GM06990 (cell line): ENCODE measurements around the gene CXorf65.

Experiments used
- DNase-seq: peaks from one replicate; pipeline ENCODE4 v3.0.0-alpha.2; 2011; ENCODE audit not compliant: insufficient read length; ENCODE audit errors: extremely low read depth
- H3K27me3 ChIP-seq: replicated peaks from 2 replicates; pipeline ENCODE4 v1.6.0; 2011; ENCODE audit warnings: low read length; ENCODE audit not compliant: control insufficient read depth, insufficient read depth
- H3K36me3 ChIP-seq: 2 replicates; pipeline ENCODE4 v1.5.1; 2011; ENCODE audit warnings: low read length; ENCODE audit not compliant: control insufficient read depth, insufficient read depth
- H3K4me3 ChIP-seq: replicated peaks from 2 replicates; pipeline ENCODE4 v1.5.1; 2011; ENCODE audit warnings: low read depth, mild to moderate bottlenecking, control low read depth, low read length
- CTCF ChIP-seq: IDR thresholded peaks from 2 replicates; pipeline ENCODE4 v1.5.1; 2011; ENCODE audit warnings: low read length, control low read depth, mild to moderate bottlenecking, inconsistent platforms; ENCODE audit not compliant: insufficient read depth, poor library complexity, severe bottlenecking

The CXorf65 gene

GRCh38 chrX:71106427-71106826, at the start of gene CXorf65:
CXorf65 (minus strand) TSS chrX:71106740; CDS start chrX:71106556, 184 bp downstream.
- H3K36me3 ChIP-seq: peaks cover 12% of the 10 kb centered on the region
- DNase-seq: no peak

GRCh38 chrX:71154641-71155040, 48.1 kb upstream of the CXorf65 start:
- no peaks in the 10 kb centered on the region; the same call in 1 of the 2 replicates for H3K36me3 ChIP-seq
- no peak overlapping the region for H3K4me3 ChIP-seq
- H3K27me3 ChIP-seq: no peaks in the 10 kb centered on the region
- DNase-seq: no peak
- TF ChIP-seq CTCF: no peak

More at GRCh38 chrX:71106427-71106826, at the start of gene CXorf65:
- Histone ChIP-seq H3K27me3 (no peaks in the 10 kb centered on the region), H3K4me3 (no peak within 1 kb of the TSS)
- TF ChIP-seq CTCF: no peak

- Histone ChIP-seq H3K36me3 (no peaks in the 10 kb centered on the region; the same call in 1 of the 2 replicates), H3K4me3 (no peak overlapping the region), H3K27me3 (no peaks in the 10 kb centered on the region)
- DNase-seq: no peak
- no peak for TF ChIP-seq CTCF
Measured at GRCh38 chrX:71154196-71154595, 47.7 kb upstream of the CXorf65 start.

GRCh38 chrX:71151366-71151765, 44.8 kb upstream of the CXorf65 start:
- DNase-seq: no peak
- no peak overlapping the region for H3K4me3 ChIP-seq
- H3K27me3 ChIP-seq: no peaks in the 10 kb centered on the region
- no peaks in the 10 kb centered on the region; the same call in none of the 2 replicates for H3K36me3 ChIP-seq
- no peak for TF ChIP-seq CTCF

- Histone ChIP-seq H3K4me3 (no peak overlapping the region), H3K36me3 (no peaks in the 10 kb centered on the region; the same call in 1 of the 2 replicates), H3K27me3 (no peaks in the 10 kb centered on the region)
- no peak for DNase-seq
- no peak for TF ChIP-seq CTCF
Measured at GRCh38 chrX:71148278-71148663, 41.7 kb upstream of the CXorf65 start.
